Measurements from ENCODE around the gene NTRK3.
"Not testable (repeated sequence)": the region's sequence is repeated elsewhere in the genome, so short reads cannot be mapped to it uniquely, and the experiment has no call there.

Gene NTRK3

DNA sequence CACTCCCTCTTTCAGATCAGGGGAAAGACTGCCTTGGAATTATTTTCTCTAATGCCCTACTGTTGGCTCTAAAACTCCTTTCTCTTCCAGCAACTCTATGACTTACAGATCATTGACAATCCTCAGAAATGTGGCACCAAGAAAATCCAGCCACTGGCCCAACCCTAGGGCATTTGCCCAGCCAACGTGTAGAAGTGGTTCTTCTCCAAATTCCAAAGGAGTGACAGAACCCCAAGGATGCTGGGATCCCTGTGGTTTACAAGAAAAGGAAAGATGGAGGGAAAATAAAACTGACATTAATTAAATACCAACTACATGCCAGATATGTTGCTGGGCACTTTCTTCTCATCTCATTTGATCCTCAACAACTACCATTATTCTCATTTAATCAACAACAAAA, 216.0 kb downstream of the NTRK3 start:
- no peak for DNase-seq (ENCODE audit: low spot score in 2 of 2)
- Mint-ChIP-seq H3K4me1 (no peaks in the 10 kb centered on the region), H3K9me3 (no peaks in the 10 kb centered on the region), H3K4me3 (no peak overlapping the region), H3K27ac (no peak overlapping the region), H3K36me3 (no peaks in the 10 kb centered on the region)
- ATAC-seq: no peak

DNA sequence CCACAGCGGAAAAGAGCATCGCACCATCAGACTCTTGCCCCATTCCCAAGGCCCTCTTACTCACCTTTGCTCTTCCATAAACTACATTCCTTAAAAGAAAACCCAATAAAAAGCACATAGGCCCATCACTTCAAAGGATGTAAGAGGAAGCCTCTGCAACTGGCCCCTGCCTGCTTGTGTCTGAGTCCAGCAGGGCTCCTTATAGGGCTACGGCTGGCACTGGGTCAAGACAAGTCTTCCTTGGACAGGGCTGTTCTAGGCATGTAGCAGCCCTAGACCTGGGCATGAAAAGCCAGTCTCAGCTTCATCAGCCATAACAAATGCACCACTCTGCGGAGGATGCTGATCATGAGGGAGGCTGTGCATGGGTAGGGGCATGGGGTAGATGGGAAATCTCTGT, 218.3 kb downstream of the NTRK3 start:
- no peak overlapping the region for H3K27ac Mint-ChIP-seq
- no peak for DNase-seq (ENCODE audit: low spot score in 2 of 2)
- no peaks in the 10 kb centered on the region for H3K9me3 Mint-ChIP-seq
- ATAC-seq: no peak
- no peaks in the 10 kb centered on the region for H3K4me1 Mint-ChIP-seq
- H3K36me3 Mint-ChIP-seq: no peaks in the 10 kb centered on the region
- H3K4me3 Mint-ChIP-seq: no peak overlapping the region

DNA sequence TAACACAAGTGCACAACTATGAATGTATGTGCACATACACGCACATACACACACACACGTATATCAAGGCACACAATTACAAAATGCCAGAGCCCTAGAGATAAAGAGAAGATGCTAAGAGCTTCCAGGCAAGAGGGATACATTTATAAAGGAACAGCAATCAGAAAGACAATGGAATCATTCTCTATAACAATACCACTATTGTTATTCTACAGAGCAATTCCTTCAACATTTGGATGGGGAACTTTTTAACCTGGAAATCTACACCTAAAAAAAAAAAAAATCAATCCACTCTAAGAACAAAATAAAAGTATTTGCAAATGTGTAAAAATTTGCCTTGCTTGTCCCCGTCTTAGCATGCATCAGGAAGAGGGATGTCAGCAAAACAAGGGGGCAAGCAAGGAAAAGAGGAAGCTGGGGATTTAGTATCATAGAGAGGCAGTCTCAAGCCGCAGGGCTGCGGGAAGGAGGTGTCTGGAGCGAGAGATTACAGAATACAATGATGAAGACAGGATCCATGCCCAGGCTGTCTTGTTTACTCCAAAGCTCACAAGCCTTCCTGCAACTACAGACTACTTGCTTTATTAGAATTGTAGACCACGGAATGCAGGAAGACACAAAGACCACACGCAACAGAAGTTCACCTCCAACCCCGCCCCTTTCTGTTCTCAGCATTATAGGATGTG, 220.2 kb downstream of the NTRK3 start:
- no peak overlapping the region for H3K4me3 Mint-ChIP-seq
- no peak overlapping the region for H3K27ac Mint-ChIP-seq
- ATAC-seq (no peak), DNase-seq (ENCODE audit: low spot score in 2 of 2) (no peak)
- no peaks in the 10 kb centered on the region for H3K9me3 Mint-ChIP-seq
- no peaks in the 10 kb centered on the region for H3K36me3 Mint-ChIP-seq
- peaks cover 5% of the 10 kb centered on the region for H3K4me1 Mint-ChIP-seq

DNA sequence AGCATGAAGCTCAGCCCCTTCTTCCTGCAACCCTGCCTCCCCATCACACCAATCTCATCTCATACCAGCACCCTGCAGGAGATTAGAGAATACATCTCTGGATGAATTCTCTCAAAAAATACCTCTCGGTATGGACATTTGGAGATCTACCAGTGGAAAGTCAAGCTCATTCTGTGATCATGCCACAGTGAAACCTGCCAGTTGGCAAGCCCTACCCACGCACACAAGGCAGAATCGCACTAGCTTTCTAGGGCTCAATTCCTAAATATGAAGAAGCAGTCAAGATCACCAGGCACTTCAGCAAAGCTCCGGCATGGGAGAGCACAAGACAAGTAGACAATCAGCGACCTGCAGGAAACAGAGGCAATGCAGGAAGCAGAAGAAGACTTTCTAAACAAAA, 221.2 kb downstream of the NTRK3 start:
- no peak for DNase-seq (ENCODE audit: low spot score in 2 of 2)
- Mint-ChIP-seq H3K4me1 (peaks cover 5% of the 10 kb centered on the region), H3K36me3 (no peaks in the 10 kb centered on the region), H3K27ac (no peak overlapping the region), H3K4me3 (no peak overlapping the region), H3K9me3 (no peaks in the 10 kb centered on the region)
- no peak for ATAC-seq

DNA sequence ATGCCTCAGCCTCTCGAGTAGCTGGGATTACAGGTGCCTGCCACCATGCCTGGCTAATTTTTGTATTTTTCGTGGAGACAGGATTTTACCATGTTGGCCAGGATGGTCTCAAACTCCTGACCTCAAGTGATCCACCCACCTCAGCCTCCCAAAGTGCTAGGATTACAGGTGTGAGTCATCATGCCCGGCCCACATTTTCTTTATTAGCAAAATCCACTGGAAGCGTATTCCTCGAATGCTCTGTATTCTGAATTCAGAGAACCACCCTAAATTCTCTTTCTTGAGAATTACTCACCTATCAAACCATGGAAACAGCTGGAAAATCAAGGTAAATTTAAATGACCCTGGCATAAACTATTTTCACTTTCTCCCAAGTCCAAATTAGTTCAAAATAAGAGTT, 223.1 kb downstream of the NTRK3 start:
- H3K4me3 Mint-ChIP-seq; H3K27ac Mint-ChIP-seq; DNase-seq (ENCODE audit: low spot score in 2 of 2); H3K4me1 Mint-ChIP-seq; H3K9me3 Mint-ChIP-seq; ATAC-seq; H3K36me3 Mint-ChIP-seq: not testable (repeated sequence)

DNA sequence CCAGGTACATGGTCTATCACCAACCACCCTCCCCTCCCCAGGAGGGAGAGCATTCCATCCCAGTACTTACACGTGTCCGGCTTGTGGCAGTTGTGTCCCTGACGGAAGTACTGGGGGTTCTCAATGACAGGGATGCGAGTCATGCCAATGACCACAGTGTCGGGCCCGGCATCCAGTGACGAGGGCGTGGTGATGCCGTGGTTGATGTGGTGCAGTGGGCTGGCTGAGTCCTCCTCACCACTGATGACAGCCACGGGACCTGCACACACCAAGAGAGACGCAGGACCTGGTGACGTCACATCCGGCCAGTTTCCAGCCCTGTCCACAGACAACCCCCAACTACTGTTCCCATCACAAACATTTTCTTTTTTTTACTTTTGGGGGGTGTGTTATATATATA, 223.8 kb downstream of the NTRK3 start:
- Mint-ChIP-seq H3K27ac (no peak overlapping the region), H3K4me1 (peaks cover 5% of the 10 kb centered on the region), H3K36me3 (no peaks in the 10 kb centered on the region), H3K9me3 (peaks cover 1% of the 10 kb centered on the region), H3K4me3 (no peak overlapping the region)
- no peak for ATAC-seq
- no peak for DNase-seq (ENCODE audit: low spot score in 2 of 2)

DNA sequence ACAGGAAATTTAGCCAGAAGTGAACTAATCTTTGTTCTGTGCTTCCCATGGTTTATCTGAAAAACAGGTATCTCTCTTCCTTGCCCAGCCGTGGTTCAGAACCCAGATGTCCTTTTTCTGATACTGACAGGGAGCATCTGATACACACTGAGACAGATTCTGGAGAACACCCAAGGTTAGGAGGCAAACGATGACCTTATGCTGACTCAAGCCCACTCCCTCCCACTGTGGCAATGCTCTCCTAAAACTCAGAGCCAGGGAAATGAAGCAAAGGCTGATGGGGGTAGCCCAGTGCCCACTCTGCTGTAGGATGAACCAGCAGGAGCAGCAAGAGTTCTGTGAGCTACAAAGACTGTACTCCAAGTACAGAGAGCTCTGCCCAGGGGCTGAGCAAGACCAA, 225.1 kb downstream of the NTRK3 start:
- DNase-seq (ENCODE audit: low spot score in 2 of 2): no peak
- H3K4me1 Mint-ChIP-seq: peaks cover 5% of the 10 kb centered on the region
- H3K9me3 Mint-ChIP-seq: peaks cover 4% of the 10 kb centered on the region
- no peaks in the 10 kb centered on the region for H3K36me3 Mint-ChIP-seq
- H3K4me3 Mint-ChIP-seq: no peak overlapping the region
- ATAC-seq: no peak
- H3K27ac Mint-ChIP-seq: no peak overlapping the region

DNA sequence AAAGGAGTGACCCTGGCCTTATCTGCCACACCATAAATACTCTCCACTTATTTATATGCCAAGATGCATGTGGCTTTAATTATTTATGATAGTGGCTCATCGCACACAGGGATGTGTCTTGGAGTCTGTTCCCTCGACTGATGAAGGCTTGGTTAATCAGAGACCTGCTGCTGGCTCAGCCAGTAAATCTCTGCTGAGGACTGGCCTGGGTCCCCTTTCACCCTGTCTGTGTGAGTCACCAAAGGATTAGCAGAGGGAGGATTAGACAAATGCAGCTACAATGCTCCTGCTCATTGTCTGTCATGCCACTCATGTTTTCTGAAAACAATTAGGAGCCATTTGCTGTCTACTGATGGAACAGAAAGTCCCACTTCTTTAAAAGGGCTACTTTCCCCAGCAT, 226.8 kb downstream of the NTRK3 start:
- H3K4me1 Mint-ChIP-seq: peaks cover 5% of the 10 kb centered on the region
- H3K27ac Mint-ChIP-seq: no peak overlapping the region
- no peaks in the 10 kb centered on the region for H3K36me3 Mint-ChIP-seq
- peaks cover 4% of the 10 kb centered on the region for H3K9me3 Mint-ChIP-seq
- ATAC-seq (no peak), DNase-seq (ENCODE audit: low spot score in 2 of 2) (no peak)
- no peak overlapping the region for H3K4me3 Mint-ChIP-seq

DNA sequence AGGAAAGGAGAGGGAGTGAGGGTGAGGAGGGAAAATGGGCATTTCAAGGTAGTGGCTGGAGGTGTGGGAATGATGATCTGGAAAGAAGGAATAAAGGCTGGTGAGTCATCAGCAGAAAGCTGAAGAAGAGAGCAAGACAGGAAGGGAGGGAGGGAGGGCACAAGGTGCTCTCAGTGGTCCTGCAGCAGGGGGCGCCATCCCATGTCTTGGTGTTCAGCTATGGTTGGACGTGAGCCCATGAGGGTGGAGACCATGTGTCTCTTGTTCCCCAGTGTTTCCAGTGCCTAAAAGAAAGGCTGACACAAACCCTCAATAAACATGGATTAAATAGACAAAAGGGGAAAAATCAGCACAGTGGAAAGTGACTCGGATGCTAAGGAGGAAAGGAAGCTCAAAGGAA, 228.5 kb downstream of the NTRK3 start:
- no peak overlapping the region for H3K27ac Mint-ChIP-seq
- DNase-seq (ENCODE audit: low spot score in 2 of 2) (no peak), ATAC-seq (no peak)
- peaks cover 5% of the 10 kb centered on the region for H3K4me1 Mint-ChIP-seq
- H3K4me3 Mint-ChIP-seq: no peak overlapping the region
- peaks cover 4% of the 10 kb centered on the region for H3K9me3 Mint-ChIP-seq
- no peaks in the 10 kb centered on the region for H3K36me3 Mint-ChIP-seq

DNA sequence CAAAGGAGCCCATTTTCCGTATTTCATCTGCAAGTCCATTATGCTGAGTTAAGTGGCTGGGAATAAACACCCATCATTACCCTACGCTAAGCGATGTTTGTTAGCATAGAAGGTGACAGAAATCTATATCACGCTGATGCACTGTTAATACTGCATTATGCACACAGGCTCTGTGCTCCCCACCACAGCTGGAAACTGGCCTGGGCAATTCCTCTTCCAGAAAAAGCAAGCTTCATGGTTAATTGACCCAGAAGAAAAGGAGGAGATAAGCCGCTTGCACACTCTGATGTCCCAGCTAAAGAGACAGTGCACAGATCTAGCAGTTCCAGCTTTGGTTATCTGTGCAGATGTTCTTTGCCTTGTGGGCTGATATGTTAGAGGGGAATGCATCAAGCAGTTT, 232.6 kb downstream of the NTRK3 start:
- no peaks in the 10 kb centered on the region for H3K36me3 Mint-ChIP-seq
- no peak for ATAC-seq
- no peak overlapping the region for H3K4me3 Mint-ChIP-seq

DNA sequence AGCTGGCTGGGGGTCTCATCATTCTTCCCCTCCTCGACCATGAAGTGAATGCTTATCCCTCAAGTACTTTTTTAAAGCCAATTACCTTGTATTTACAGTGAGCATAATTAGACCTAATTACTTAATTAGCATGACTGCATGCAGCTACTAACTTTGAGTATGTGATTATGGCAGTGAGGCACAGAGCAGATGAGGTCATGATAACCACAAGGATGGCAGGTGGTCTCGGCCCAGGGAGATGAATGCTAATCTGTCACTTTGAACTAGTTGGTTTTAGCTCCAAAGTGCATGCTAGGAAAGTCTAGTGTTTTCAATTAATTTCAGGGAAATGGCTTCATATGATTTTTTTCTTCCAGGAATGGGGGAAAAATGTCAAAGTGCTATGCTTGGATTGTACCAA, 233.8 kb downstream of the NTRK3 start:
- no peak overlapping the region for H3K4me3 Mint-ChIP-seq
- no peaks in the 10 kb centered on the region for H3K36me3 Mint-ChIP-seq
- no peak overlapping the region for H3K27ac Mint-ChIP-seq
- DNase-seq (ENCODE audit: low spot score in 2 of 2) (no peak), ATAC-seq (no peak)
- H3K9me3 Mint-ChIP-seq: peaks cover 2% of the 10 kb centered on the region
- H3K4me1 Mint-ChIP-seq: no peaks in the 10 kb centered on the region

More for the DNA sequence above, 232.6 kb downstream of the NTRK3 start:
- H3K9me3 Mint-ChIP-seq: peaks cover 4% of the 10 kb centered on the region
- no peak overlapping the region for H3K27ac Mint-ChIP-seq
- H3K4me1 Mint-ChIP-seq: no peaks in the 10 kb centered on the region
- DNase-seq (ENCODE audit: low spot score in 2 of 2): no peak

DNA sequence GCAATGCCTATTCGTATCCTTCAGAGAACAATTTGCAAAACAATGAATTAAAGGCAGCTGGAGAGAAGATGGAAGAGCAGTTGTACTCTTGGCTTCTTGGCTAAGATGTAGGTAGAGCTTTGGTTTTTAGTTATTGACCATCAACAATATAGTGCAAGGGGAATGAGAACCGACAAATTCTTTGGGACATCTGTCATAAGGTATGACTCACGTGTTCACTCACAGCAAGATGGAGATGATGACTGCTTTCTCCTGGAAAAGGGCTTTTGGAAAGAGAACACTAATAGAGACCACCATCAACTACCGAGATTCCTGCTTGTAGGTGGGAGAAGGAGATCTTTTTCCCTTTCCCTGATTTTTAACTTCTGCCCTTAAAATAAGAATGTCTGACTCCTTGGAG, 234.9 kb downstream of the NTRK3 start:
- no peaks in the 10 kb centered on the region for H3K9me3 Mint-ChIP-seq
- no peaks in the 10 kb centered on the region for H3K36me3 Mint-ChIP-seq
- no peaks in the 10 kb centered on the region for H3K4me1 Mint-ChIP-seq
- ATAC-seq (no peak), DNase-seq (ENCODE audit: low spot score in 2 of 2) (no peak)
- H3K27ac Mint-ChIP-seq: no peak overlapping the region
- H3K4me3 Mint-ChIP-seq: no peak overlapping the region

DNA sequence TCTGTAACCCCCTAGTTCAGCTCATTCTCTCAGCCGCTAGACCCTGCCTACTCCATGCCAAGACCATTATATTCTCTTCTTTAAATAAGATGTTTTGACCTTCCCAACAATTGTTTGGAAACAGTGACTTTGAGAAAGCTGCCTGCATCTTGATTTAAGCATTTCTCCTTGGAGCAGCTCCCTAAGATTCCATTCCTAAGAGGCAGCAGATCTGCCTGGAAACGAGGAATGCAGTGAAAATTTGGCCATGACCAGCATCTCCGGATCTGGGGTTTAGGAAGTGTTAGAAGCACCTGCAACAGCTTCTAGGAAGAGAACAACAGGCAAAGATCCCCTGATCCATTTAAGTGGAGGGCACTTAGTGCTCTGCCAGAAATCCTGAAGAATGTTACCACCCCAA, 235.7 kb downstream of the NTRK3 start:
- H3K36me3 Mint-ChIP-seq: no peaks in the 10 kb centered on the region
- no peaks in the 10 kb centered on the region for H3K4me1 Mint-ChIP-seq
- no peak overlapping the region for H3K4me3 Mint-ChIP-seq
- ATAC-seq (no peak), DNase-seq (ENCODE audit: low spot score in 2 of 2) (no peak)
- H3K9me3 Mint-ChIP-seq: no peaks in the 10 kb centered on the region
- H3K27ac Mint-ChIP-seq: no peak overlapping the region

DNA sequence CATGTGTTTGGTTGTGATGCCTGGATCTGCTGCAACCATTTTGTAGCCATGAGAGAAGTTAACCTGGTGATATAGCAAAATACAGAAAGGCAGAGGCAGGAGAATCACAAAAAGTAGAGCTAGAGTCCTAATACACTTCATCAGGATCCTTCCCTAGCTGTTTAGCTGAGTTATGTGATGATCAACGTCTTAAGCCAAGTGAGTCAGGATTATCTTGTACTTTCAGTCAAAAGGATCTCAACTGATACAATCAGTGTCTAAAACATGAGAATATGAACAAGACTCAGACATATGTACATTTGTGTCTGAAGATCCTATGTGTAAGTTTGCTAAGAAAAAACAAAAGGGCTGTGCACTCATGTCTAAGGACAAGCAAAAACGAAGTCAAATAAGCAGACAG, 236.9 kb downstream of the NTRK3 start:
- Mint-ChIP-seq H3K27ac (no peak overlapping the region), H3K4me3 (no peak overlapping the region), H3K4me1 (no peaks in the 10 kb centered on the region), H3K36me3 (no peaks in the 10 kb centered on the region), H3K9me3 (no peaks in the 10 kb centered on the region)
- no peak for ATAC-seq
- DNase-seq (ENCODE audit: low spot score in 2 of 2): no peak

DNA sequence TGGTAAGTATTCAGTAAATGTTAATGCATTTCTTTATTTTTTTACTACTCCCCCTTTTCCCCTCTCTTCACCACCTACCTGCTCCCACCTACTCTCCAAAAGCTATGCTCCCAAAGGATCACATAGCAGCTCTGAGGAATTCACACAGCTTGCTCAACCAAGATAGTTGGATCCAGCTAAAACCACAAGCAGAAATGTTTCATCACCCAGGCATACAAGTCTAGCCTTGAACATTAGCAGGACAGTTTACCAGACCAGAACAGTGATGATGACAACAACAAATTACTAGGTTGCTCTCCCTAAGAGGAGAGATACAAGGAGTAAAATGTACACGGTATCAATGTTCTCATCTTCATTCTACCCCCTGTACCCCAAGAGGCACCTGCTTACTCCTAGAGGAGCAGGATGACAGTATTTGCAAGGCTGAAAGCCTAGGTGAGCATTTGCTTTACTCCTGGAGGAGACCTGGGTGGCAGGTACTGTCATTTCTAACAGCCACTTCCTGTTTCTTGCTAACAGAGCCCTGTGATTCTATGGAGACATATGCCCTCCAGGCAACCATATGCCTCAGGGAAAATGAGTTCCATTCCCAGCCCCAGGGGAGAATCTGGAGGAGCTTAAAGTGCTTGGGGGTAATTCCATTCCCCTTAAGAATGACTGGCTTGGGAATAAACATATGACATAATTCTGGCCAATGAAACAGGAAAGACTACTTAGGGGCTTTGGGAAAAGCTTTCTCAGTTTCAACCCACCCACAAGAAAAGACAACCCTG, 237.5 kb downstream of the NTRK3 start:
- ATAC-seq: no peak
- Mint-ChIP-seq H3K4me1 (no peaks in the 10 kb centered on the region), H3K9me3 (no peaks in the 10 kb centered on the region), H3K36me3 (no peaks in the 10 kb centered on the region), H3K27ac (no peak overlapping the region), H3K4me3 (no peak overlapping the region)
- DNase-seq (ENCODE audit: low spot score in 2 of 2): no peak

DNA sequence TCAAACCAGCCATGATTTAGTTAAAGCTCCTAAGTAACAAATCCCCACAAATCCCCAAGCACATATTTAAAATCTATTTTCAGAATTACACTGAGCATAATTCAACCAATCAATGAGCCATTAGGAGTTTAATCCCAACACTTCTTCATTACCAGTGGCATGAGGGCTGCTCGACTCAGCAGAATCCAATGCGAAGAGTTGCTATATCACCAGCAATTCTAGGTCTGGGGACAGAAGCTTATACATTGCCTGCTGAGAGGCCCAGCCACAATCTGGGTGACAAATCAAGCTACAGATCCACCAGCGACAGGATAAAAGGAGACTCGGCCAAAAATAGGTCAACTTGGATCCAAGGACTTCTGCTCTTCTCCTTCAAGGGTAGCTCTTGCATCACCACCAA, 238.8 kb downstream of the NTRK3 start:
- ATAC-seq (no peak), DNase-seq (ENCODE audit: low spot score in 2 of 2) (no peak)
- no peak overlapping the region for H3K27ac Mint-ChIP-seq
- no peaks in the 10 kb centered on the region for H3K36me3 Mint-ChIP-seq
- H3K4me1 Mint-ChIP-seq: no peaks in the 10 kb centered on the region
- no peak overlapping the region for H3K4me3 Mint-ChIP-seq
- no peaks in the 10 kb centered on the region for H3K9me3 Mint-ChIP-seq
